Measurements from ENCODE around the gene CCDC85C. TPM values are rescaled to one million over a fixed set of nuclear protein-coding genes. Genes with fewer than 3 reads are reported as not detected.

Gene CCDC85C
- total RNA-seq, 1 experiment from 2014 or later = 36.4 TPM

DNA sequence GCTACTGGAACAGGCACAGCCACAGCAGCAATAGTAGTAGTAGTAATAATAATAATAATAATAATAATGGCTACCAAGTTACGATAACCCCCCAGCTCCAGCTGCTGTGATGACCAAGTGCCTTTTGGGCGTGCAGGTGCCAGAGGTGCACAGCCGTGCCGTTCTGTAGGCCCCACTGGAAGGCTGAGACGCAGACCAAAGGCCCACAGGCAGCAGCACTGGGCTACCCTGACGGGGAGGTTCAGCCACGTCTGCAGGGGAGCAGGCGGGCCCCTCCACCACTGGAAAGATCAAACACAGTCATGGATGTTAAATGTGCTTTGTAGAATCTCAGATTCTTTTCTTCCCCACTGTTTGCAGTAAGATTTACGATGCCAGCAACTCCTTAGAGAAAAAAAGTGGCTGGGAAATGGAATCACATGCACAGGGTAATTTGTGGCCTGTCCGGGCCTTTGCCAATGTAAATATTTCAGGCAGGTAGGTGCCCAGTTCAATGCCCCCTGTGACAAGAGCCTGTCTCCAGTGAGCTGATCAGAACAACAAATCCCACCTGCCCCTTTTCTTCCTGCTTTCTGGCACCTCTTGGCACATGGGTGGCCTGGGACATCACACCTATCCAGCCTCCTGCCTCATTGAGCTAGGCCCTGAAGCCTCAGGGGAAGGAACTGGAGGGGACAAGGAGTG lies 32.6 kb downstream of the CCDC85C start:
- H3K27ac ChIP-seq (ENCODE audit: low read length) = no peak overlapping the region
- no peaks in the 10 kb centered on the region for H3K9me2 ChIP-seq (replicated peaks; ENCODE audit: low read length)
- H3K4me2 ChIP-seq (ENCODE audit: low read length) = no peak overlapping the region
- no peak overlapping the region for H3K9ac ChIP-seq (ENCODE audit: low read length)
- no TSS peak for BruUV-seq (replicated peaks)
- no peaks in the 10 kb centered on the region for H3K36me3 ChIP-seq (ENCODE audit: low read depth, low read length)
- peaks cover 50% of the 10 kb centered on the region for H3K4me1 ChIP-seq (ENCODE audit: insufficient read depth, low read length)
- H2AFZ ChIP-seq (ENCODE audit: low read length) = no peak overlapping the region
- POLR2A ChIA-PET (ENCODE audit: unreplicated experiment) = no interaction called here
- H3K27me3 ChIP-seq (ENCODE audit: low read length) = no peaks in the 10 kb centered on the region
- no peaks in the 10 kb centered on the region for H3K9me3 ChIP-seq (ENCODE audit: low read length)
- CTCF ChIA-PET = no interaction called here
- H3K4me3 ChIP-seq (ENCODE audit: low read length) = no peak overlapping the region
- ATAC-seq (peak; percentile 7; the same call in 1 of the 2 replicates), DNase-seq (peak; percentile 33)
- TF ChIP-seq EZH2phosphoT487 (IDR thresholded peaks at IDR 0.05; ENCODE audit: borderline replicate concordance, low read length) (no peak), EZH2 (IDR thresholded peaks at IDR 0.05; ENCODE audit: low read length, unreplicated experiment) (no peak)
- TF ChIP-seq, protein P1, sequence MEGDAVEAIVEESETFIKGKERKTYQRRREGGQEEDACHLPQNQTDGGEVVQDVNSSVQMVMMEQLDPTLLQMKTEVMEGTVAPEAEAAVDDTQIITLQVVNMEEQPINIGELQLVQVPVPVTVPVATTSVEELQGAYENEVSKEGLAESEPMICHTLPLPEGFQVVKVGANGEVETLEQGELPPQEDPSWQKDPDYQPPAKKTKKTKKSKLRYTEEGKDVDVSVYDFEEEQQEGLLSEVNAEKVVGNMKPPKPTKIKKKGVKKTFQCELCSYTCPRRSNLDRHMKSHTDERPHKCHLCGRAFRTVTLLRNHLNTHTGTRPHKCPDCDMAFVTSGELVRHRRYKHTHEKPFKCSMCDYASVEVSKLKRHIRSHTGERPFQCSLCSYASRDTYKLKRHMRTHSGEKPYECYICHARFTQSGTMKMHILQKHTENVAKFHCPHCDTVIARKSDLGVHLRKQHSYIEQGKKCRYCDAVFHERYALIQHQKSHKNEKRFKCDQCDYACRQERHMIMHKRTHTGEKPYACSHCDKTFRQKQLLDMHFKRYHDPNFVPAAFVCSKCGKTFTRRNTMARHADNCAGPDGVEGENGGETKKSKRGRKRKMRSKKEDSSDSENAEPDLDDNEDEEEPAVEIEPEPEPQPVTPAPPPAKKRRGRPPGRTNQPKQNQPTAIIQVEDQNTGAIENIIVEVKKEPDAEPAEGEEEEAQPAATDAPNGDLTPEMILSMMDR (conservative IDR thresholded peaks at IDR 0.05; ENCODE audit: low read depth, low read length) = no peak
- intact Hi-C loops (cut with micrococcal nuclease) = no loop called here
- peaks cover 97% of the 10 kb centered on the region for H3K79me2 ChIP-seq (ENCODE audit: low read length)
- no peaks in the 10 kb centered on the region for H3F3A ChIP-seq (ENCODE audit: low read length, unreplicated experiment)
- H4K20me1 ChIP-seq (ENCODE audit: low read length) = no peaks in the 10 kb centered on the region

DNA sequence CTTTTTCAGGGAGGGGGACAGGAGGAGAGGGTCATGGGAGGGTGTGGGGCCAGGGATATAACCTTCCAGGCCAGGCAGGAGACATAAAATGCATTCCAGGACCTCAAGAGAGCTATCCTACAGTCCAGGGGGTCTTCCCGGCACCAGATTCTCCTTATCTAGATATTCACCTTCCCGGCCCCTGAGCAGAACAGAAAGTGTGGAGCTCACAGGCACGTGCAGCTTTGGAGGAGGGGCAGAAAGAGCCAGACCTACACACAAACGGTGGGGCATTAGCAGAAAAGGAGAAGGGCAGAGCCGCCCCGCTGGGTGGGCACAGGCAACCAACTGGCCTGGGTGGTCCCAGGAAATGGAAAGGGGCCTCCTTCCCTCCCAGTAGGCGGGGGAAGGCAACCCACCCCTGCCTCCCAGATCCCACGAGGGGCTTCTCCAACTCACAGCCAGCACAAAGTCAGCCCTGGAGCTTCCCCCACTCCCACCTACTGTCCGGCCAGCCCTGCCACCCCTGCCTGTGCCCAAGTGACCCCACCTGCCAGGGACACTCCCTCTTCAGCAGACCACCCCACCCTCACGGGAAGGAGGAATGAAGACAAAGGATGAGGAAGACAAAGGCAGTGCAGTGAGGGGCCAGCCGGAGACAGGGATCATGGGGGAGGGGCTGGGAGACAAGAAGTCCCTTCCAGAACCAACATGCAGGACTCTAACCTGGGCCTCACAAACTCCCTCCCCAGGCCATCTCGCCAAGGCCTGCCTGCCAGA lies 33.3 kb downstream of the CCDC85C start:
- no peak overlapping the region for H2AFZ ChIP-seq (ENCODE audit: low read length)
- H3F3A ChIP-seq (ENCODE audit: low read length, unreplicated experiment) = no peaks in the 10 kb centered on the region
- H3K4me1 ChIP-seq (ENCODE audit: insufficient read depth, low read length) = peaks cover 50% of the 10 kb centered on the region
- H3K4me2 ChIP-seq (ENCODE audit: low read length) = no peak overlapping the region
- no peaks in the 10 kb centered on the region for H3K9me2 ChIP-seq (replicated peaks; ENCODE audit: low read length)
- POLR2A ChIA-PET (ENCODE audit: unreplicated experiment) = no interaction called here
- H3K27me3 ChIP-seq (ENCODE audit: low read length) = no peaks in the 10 kb centered on the region
- BruUV-seq (replicated peaks) = no TSS peak
- no peak for DNase-seq
- no peaks in the 10 kb centered on the region for H4K20me1 ChIP-seq (ENCODE audit: low read length)
- intact Hi-C loops (cut with micrococcal nuclease) = no loop called here
- no peak for TF ChIP-seq EZH2 (IDR thresholded peaks at IDR 0.05; ENCODE audit: low read length, unreplicated experiment)
- no peak overlapping the region for H3K9ac ChIP-seq (ENCODE audit: low read length)
- CTCF ChIA-PET = interaction anchor here (0.6 kb wide), 1 partner anchor 312 kb away, joined by 3 read pairs; no protein-coding TSS in a partner anchor
- no peak overlapping the region for H3K27ac ChIP-seq (ENCODE audit: low read length)
- no peak overlapping the region for H3K4me3 ChIP-seq (ENCODE audit: low read length)
- no peaks in the 10 kb centered on the region for H3K36me3 ChIP-seq (ENCODE audit: low read depth, low read length)
- H3K79me2 ChIP-seq (ENCODE audit: low read length) = peaks cover 96% of the 10 kb centered on the region
- no peak for ATAC-seq
- H3K9me3 ChIP-seq (ENCODE audit: low read length) = no peaks in the 10 kb centered on the region

DNA sequence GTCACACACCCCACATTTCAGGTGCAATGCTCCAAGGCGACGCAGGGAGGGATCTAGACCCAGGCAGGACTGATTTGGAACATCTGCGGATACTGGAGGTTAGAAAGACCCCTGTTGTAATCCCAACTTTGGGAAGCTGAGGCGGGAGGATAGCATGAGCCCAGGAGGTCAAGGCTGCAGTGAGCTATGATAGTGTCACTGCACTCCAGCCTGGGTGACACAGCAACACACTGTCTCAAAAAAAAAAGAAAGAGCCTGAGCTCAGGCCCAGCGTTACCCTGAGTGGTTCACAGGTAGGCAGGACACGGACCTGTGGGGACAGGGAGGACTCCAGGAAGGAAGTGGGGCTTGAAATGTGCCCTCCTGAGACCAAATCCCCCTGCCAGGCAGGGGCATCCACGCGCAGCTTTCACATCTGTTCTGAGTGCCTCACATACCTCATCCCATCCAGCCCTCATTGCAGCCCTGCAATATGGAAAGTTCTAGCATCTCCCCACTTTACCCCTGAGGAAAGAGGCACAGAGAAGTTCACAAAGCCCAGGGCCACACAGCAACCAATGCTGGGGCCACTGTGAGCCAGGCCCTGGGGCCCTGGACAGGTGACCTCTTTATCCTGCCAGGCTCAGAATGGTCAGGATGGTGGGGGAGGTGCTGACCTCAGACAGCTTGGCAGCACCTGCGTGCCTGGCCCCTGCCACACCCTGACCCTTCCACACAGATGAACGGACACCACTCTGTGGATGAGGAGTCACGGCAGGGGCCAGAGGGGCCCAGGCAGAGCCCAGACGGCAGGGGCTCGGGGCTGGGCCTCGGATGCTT lies 34.1 kb downstream of the CCDC85C start:
- H4K20me1 ChIP-seq (ENCODE audit: low read length) = peaks cover 3% of the 10 kb centered on the region
- H3K36me3 ChIP-seq (ENCODE audit: low read depth, low read length) = no peaks in the 10 kb centered on the region
- intact Hi-C loops (cut with micrococcal nuclease) = no loop called here
- no peak overlapping the region for H3K9ac ChIP-seq (ENCODE audit: low read length)
- H3K4me3 ChIP-seq (ENCODE audit: low read length) = no peak overlapping the region
- TF ChIP-seq EZH2 (IDR thresholded peaks at IDR 0.05; ENCODE audit: low read length, unreplicated experiment) = no peak
- no peak for TF ChIP-seq EZH2phosphoT487 (IDR thresholded peaks at IDR 0.05; ENCODE audit: borderline replicate concordance, low read length)
- TF ChIP-seq, protein P1 (conservative IDR thresholded peaks at IDR 0.05; ENCODE audit: low read depth, low read length) = no peak
- ChIA-PET POLR2A (ENCODE audit: unreplicated experiment) (no interaction called here), CTCF (no interaction called here)
- H2AFZ ChIP-seq (ENCODE audit: low read length) = no peak overlapping the region
- DNase-seq (no peak), ATAC-seq (no peak)
- H3K79me2 ChIP-seq (ENCODE audit: low read length) = peaks cover 96% of the 10 kb centered on the region
- no TSS peak for BruUV-seq (replicated peaks)
- H3K4me1 ChIP-seq (ENCODE audit: insufficient read depth, low read length) = peaks cover 50% of the 10 kb centered on the region
- H3F3A ChIP-seq (ENCODE audit: low read length, unreplicated experiment) = no peaks in the 10 kb centered on the region
- no peak overlapping the region for H3K4me2 ChIP-seq (ENCODE audit: low read length)
- no peak overlapping the region for H3K27ac ChIP-seq (ENCODE audit: low read length)
- no peaks in the 10 kb centered on the region for H3K9me2 ChIP-seq (replicated peaks; ENCODE audit: low read length)
- no peaks in the 10 kb centered on the region for H3K27me3 ChIP-seq (ENCODE audit: low read length)
- H3K9me3 ChIP-seq (ENCODE audit: low read length) = no peaks in the 10 kb centered on the region

All from PC-3 (cell line).